Measurements from ENCODE around the gene RAB3IP.

Gene RAB3IP

DNA sequence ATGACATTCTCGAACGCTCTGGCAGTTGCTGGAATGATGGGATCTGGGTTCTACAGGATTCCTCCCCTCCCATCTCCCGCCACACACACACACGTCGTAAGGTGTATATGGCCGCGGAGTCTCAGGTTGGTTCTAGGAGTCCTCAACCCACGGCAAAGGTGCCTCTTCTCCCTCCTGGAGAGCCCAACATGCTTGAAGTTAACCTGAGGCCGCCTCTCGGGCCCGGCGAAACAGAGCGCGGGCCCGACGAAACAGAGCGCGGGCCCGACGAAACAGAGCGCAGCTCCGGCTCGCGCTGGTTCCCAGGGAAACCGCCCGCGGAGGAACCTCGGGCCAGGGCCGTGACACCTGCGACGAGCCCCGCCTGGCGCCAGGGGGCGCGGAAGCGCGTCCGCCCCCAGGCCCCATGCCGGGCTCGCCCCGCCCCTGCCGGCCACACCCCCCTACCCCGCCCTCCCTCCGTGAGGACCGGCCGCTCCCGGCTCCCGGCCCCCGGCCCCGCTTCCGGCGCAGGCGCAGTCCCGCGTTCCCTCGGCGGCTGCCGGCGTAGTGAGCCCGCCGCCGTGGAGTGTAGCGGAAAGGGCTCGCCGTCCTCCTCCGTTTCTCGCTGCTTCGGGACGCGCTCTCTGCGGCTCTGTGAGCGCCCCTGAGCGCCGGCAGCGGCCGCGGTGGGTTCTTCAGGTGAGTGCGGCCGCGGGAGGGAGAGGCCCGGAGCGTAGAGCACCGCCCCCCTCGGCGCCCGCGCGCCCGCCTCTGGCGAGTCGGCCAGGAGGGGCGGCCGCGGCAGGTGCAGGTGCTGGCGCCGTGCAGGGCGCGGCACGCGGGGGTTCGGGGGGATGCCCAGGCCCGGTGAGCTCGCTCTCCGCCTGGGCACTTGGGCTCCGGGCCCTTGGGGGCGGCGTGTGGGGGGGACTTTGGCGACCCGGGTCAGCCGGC is at the start of gene RAB3IP:
Gene RAB3IP, plus strand, starts transcription at position 510 of the 936 bp plus-strand sequence. CDS start 16,549 bp downstream, outside the sequence.
- peak; percentile 88 for DNase-seq

GRCh38 chr12:69689638-69690037 is 49.0 kb upstream of the RAB3IP start:
- no peak for DNase-seq

DNA sequence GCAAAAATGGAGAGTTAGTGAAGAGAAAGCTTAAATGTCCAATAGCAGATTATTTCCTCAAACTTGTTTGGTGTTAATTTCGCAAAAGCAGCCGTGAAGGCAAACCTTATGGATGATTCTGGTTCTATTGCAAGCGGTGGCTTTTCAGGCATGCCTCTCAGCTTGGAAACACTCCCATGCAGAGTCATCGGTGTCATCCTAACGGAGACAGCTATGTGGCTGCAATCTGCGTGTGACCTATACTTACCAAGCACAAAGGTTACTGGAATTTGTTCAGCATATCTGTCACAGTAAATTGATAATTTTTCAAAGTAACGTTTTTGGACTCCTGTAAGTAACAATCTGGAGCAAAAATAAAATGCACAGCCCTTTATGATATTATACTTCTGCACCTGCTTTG is 44.5 kb upstream of the RAB3IP start:
- no peak for DNase-seq

- no peak for DNase-seq
Measured at GRCh38 chr12:69698054-69698453, 40.6 kb upstream of the RAB3IP start.

DNA sequence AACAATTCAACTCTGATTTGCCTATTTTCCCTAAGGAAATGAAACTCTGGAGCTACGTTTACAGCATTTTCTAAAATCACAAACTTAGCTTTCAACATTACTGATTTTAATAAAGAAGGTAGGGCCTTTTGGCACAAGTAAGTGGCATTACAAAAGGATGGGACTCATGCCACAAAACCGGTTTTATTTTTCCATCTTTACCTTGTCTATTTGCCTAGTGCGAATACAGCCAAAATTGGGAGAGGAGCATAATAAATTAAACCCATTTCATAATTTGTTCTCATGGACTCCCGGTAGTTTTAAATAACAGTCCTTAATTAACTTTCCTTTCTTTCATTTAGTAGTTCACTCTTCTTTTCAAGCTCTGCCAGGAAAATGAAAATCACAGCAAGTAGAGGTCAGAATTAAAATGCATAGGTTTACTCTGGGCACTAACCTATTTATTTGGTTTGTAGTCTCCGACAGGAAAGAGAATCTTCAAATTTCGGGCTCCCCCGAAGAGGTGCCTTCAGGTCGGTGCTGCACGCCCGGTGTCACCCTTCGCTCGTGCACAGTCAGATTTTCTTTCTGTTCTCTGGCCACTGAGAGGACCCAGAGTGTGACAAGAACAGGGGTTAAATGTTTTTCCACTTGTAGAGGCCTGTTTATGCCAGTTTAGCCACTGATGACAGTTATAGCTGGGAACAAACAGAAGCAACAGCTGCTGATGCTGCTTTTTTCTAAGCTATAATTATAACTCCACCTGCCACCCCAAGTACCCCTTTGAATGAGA is 39.7 kb upstream of the RAB3IP start, which contains the start of gene BEST3:
Gene BEST3, minus strand, starts transcription at position 535 of the 772 bp plus-strand sequence. CDS start 1,505 bp downstream, outside the sequence.
- no peak for DNase-seq

GRCh38 chr12:69701826-69702225 is 36.8 kb upstream of the RAB3IP start:
- no peak for DNase-seq

- no peak for DNase-seq
Measured at GRCh38 chr12:69703146-69703642, 35.5 kb upstream of the RAB3IP start.

DNA sequence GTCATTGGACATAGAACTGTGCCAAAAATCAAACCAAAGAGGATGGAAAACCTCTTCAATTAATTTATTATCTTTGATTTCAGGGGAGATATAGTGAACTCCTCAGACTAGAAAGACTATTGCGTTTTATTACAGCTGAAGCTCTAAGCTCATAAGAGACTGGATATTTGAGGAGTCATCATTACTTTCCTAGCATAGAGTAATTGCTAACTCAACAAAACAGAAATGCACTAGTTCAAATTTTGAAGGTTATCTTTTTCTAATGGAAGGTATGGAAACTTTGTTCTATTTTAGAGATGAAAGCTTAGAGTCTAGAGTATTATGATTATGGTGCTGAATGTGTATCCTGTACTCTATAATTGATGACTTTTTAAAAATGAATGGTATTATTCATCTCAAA is 34.3 kb upstream of the RAB3IP start:
- DNase-seq, result no peak

GRCh38 chr12:69708649-69709048 is 30.0 kb upstream of the RAB3IP start:
- DNase-seq, result no peak

- DNase-seq, result no peak
Measured at GRCh38 chr12:69712826-69713225, 25.8 kb upstream of the RAB3IP start.

GRCh38 chr12:69714542-69714941 is 24.1 kb upstream of the RAB3IP start:
- no peak for DNase-seq

DNA sequence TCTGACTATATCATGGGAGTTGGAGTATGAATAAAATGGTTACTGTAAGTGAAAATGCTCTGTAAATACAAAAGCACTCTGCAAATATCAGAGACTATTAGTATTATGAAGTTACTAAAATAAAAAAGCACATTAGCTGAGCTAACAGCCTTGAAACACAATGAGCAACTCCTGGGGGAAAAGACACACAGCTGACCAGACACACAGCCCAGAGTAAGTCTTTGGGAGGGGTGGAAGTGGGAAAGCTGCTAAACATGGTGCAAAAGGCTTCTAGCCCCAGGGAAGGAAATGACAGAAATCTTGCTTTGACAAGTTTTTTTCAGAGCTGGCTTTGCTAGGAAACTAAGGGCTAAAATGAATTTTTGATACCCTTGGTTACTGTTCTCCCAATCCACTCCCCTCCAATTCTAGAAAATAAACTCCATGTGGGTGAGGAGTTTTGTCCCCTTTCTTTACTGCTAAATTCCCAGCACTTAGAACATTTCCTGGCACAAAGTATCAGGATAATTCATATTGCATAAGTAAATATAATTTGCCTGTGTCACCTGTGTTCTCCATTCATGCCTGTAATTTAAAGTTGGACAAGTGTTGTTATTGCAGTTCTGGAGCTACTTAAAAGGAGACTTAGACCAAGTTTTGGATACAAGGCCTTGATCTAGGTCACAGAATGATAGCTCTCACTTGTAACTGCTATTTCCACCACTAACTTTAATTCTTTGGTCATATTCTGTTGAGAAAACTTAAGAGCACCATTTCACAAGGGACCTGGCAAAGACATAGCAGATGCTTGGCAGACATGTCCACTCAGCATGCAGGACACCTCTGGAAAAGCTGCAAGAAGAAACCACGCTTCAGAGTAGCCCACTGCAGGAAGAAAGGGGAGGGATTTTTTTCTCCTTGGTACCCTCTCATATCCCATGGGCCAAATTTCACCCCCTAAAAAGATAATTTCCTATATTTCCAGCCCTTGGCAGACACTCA is 19.0 kb upstream of the RAB3IP start:
- no peak for DNase-seq

DNA sequence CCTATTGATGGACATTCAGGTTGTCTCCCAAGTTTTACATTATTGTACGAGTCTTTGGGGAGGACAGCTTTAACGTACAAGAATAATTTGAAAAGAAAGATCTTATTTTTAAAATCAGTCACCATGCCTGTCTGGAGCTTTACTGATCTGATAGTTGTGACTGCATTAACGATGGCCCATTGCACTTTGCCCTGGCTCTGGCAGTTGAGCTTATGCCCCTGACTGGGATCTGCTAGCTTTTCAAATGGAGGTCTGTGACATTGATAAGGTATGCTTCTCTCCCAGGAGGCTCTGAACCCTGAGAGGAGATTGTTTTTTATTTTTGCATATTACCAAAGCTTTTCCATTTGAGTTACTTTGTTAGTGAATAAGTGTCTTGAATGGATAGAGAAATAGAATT is 17.9 kb upstream of the RAB3IP start:
- DNase-seq, result no peak

GRCh38 chr12:69726922-69727321 is 11.7 kb upstream of the RAB3IP start:
- DNase-seq, result no peak

DNA sequence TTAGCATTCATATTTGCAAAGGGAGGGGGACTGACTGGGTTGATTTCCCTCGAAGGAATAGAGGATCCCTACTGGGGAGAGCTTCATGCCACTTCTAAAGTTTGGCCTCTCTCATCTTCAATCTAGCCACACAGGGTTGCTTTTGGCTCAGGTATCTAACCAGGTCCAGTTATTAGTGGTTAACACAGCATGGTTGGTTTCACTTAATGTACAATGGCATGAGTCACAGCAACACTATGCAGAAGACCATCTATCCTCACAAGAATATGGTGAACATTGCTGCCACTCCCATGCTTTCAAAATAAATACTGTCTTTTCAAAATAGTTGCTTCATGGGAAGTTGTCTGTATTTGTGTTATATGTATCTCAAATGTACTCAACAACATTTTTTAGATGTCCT is 6.6 kb upstream of the RAB3IP start:
- no peak for DNase-seq

GRCh38 chr12:69733638-69734037 is 5.0 kb upstream of the RAB3IP start:
- no peak for DNase-seq

DNA sequence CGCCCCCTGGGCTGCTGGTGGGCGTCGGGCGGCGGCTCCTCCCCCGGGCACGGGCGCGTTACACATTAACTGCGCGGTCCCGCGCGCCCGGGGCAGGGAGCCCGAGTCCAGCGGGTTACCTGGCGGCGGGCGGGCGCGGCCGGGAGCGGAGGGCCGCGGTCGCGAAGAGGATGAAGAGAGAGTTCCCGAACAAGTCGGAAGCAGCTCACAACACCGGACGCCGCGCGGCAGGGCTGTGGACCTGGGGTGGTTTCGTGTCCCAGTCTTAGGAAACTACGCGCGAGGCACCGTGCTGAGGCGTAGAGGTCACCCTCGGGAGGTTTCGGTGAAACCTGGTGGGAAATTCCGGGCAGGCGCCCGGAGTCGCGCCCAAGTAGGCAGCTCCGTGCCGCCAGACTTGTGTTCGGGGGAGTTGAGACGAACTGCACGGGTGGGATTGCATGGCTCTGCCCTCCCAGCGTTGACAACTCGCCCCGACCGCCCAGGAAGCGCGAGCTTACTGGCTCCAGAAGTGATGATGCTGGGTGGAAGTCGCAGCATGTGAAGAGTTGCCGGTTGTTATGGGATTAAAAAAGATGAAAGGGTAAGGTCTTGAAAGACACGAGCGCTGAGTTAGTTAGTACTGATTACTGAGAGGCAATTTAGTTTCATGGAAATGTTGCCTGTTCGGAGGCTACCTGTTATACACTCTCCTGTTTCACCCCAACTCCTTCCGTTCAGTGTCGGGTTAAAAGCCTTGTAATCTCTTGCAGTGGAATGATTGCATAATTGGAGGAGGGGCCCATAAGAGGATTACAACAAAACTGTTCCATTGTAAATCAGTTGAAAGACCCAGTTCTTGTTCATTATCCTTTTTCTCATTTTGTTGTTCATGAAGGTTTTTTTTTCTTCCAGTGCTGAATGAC is 879 bp downstream of the RAB3IP start:
- DNase-seq, result peak; percentile 36

DNA sequence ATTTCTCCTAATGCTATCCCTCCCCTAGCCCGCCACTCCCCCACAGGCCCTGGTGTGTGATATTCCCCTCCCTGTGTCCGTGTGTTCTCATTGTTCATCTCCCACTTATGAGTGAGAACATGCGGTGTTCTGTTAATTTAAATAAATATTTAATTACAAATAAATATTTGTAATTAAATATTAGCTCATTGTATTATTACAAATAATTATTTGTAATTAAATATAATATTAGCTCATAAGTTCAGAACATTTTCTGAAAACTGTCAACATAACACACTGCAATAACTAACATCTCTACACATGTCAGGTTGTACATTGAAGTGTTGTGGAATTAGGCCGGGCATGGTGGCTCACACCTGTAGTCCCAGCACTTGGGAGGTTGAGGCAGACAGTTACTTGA is 5.4 kb downstream of the RAB3IP start:
- DNase-seq, result no peak

DNA sequence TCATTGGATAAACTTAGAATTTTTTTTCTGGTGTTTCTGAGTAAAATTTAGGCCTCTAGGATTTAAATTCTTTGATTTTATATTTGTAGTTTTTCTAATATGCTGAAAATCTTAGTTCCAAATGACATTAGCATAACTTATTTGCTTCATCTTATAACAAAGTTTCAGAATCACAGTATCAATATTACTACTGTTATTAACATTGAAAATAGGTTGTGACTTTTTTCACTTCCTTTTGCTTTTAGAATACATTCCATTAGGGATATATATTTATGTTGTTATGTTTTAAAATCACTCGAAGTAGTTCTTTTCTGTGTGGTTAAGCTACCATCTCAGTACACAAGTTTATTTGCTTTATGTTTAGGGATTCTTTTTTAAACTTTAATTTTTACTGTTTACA is 12.8 kb downstream of the RAB3IP start:
- DNase-seq, result no peak

DNA sequence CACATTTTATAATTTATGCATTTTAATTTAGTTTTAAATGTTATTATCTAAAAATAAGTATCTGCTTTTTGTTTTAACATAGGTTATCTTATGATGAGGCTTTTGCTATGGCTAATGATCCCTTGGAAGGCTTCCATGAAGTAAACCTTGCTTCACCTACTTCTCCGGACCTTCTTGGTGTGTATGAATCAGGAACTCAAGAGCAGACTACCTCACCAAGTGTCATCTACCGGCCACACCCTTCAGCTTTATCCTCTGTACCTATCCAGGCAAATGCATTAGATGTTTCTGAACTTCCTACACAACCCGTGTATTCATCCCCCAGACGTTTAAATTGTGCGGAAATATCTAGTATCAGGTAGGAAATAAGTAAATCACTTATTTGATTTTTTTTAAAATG is 16.6 kb downstream of the RAB3IP start:
- no peak for DNase-seq

- DNase-seq, result no peak
Measured at GRCh38 chr12:69756088-69756755, 17.6 kb downstream of the RAB3IP start.
